H1 (cell line): ENCODE results near the gene EFCAB13. TPM values are rescaled to one million over a fixed set of nuclear protein-coding genes. Genes with fewer than 3 reads are reported as not detected.

Experiments used
- CTCF ChIA-PET: fragments of 300-600 bp; sonication (Branson Sonifier 250); formaldehyde crosslinking; loops from one replicate; lab custom pipeline; 2021; ENCODE audit not compliant: partially characterized antibody; lab: Charles Lee
- POLR2A ChIA-PET: fragments of 300-600 bp; sonication (Branson Sonifier 250); formaldehyde crosslinking; loops from one replicate; lab custom pipeline; 2021; ENCODE audit warnings: inconsistent platforms; ENCODE audit not compliant: partially characterized antibody; lab: Charles Lee
- DNase-seq, 2 experiments: peaks; one replicate each; pipeline versions ENCODE4 v3.0.0 to v3.0.0-alpha.2; 2010 to 2022; ENCODE audit warnings: low spot score in 2 of 2, low read depth in 1 of 2, mixed read lengths in 1 of 2
- FAIRE-seq: peaks from 2 replicates; lab custom pipeline; 2011; peaks lifted over from hg19 to GRCh38; lab: Jason Lieb, UNC
- H2AFZ ChIP-seq: 2 replicates; pipeline ENCODE4 v1.8.1; 2012; ENCODE audit warnings: low read length, inconsistent platforms
- H2AK5ac ChIP-seq: 2 replicates; pipeline ENCODE4 v1.6.1; 2013; ENCODE audit warnings: low read depth, low read length
- H2BK120ac ChIP-seq: replicated peaks from 2 replicates; pipeline ENCODE3; 2013; ENCODE audit warnings: low read depth, low read length, inconsistent platforms
- H2BK12ac ChIP-seq: 2 replicates; pipeline ENCODE4 v1.6.1; 2013; ENCODE audit warnings: low read depth, low read length
- H2BK15ac ChIP-seq: 2 replicates; pipeline ENCODE4 v1.6.1; 2013; ENCODE audit warnings: low read length
- H2BK20ac ChIP-seq: 2 replicates; pipeline ENCODE4 v1.6.1; 2013; ENCODE audit warnings: low read length
- H2BK5ac ChIP-seq: 2 replicates; pipeline ENCODE4 v1.6.1; 2013; ENCODE audit warnings: low read depth, low read length
- H3K14ac ChIP-seq: 2 replicates; pipeline ENCODE4 v1.6.1; 2013; ENCODE audit warnings: inconsistent platforms; ENCODE audit not compliant: insufficient read length
- H3K18ac ChIP-seq: 2 replicates; pipeline ENCODE4 v1.6.1; 2013; ENCODE audit warnings: low read length; ENCODE audit errors: extremely low read depth
- H3K23ac ChIP-seq: 2 replicates; pipeline ENCODE4 v1.6.1; 2013; ENCODE audit warnings: inconsistent platforms; ENCODE audit not compliant: insufficient read length
- H3K23me2 ChIP-seq: 2 replicates; pipeline ENCODE4 v1.6.1; 2013; ENCODE audit warnings: low read depth, low read length
- H3K27ac ChIP-seq: 2 replicates; pipeline ENCODE4 v1.6.1; 2011; ENCODE audit warnings: low read depth, low read length, inconsistent platforms
- H3K27me3 ChIP-seq, 4 experiments: replicated peaks in 1 of 4; 1 replicate in 1 of 4; 2 replicates in 3 of 4; pipeline versions ENCODE4 v1.6.1 to v1.8.1; 2011 to 2013; ENCODE audit warnings: low read length in 3 of 4, mild to moderate bottlenecking in 3 of 4, inconsistent platforms in 2 of 4, mixed read lengths in 2 of 4, moderate library complexity in 1 of 4; ENCODE audit not compliant: control insufficient read depth in 3 of 4, insufficient read depth in 3 of 4; ENCODE audit errors: extremely low read depth in 1 of 4
- H3K36me3 ChIP-seq, 4 experiments: 2 replicates each; pipeline versions ENCODE4 v1.6.1 to v1.8.1; 2011 to 2013; ENCODE audit warnings: mild to moderate bottlenecking in 4 of 4, low read length in 3 of 4, moderate library complexity in 2 of 4, control low read depth in 1 of 4, inconsistent platforms in 1 of 4; ENCODE audit not compliant: insufficient read depth in 4 of 4, control insufficient read depth in 2 of 4
- H3K4ac ChIP-seq: replicated peaks from 2 replicates; pipeline ENCODE3; 2013; ENCODE audit warnings: low read length, low read depth, mixed read lengths, inconsistent platforms; ENCODE audit not compliant: insufficient read length
- H3K4me1 ChIP-seq, 4 experiments: replicated peaks in 1 of 4; 1 replicate in 1 of 4; 2 replicates in 3 of 4; pipeline versions ENCODE4 v1.6.1 to v1.8.1; 2011 to 2013; ENCODE audit warnings: low read length in 3 of 4, inconsistent platforms in 2 of 4, mixed read lengths in 1 of 4; ENCODE audit not compliant: insufficient read depth in 4 of 4, control insufficient read depth in 3 of 4
- H3K4me2 ChIP-seq, 2 experiments: 2 replicates each; pipeline versions ENCODE4 v1.6.1 to v1.8.1; 2011 to 2013; ENCODE audit warnings: low read depth in 2 of 2, low read length in 2 of 2, control low read depth in 1 of 2, inconsistent platforms in 1 of 2, mild to moderate bottlenecking in 1 of 2; ENCODE audit not compliant: insufficient read depth in 1 of 2
- H3K4me3 ChIP-seq, 4 experiments: fragments of 200-600, 300-600 bp in 1 of 4; sonication (generic), shearing (Covaris generic), sonication (Bioruptor Twin) in 1 of 4; 2 replicates each; pipeline versions ENCODE4 v1.5.1 to v1.8.1; 2011 to 2016; ENCODE audit warnings: low read length in 4 of 4, low read depth in 3 of 4, control low read depth in 2 of 4, inconsistent platforms in 2 of 4, mild to moderate bottlenecking in 2 of 4, mixed read lengths in 1 of 4, moderate library complexity in 1 of 4; ENCODE audit not compliant: insufficient read depth in 2 of 4; ENCODE audit errors: extremely low read depth in 1 of 4
- H3K56ac ChIP-seq: replicated peaks from 2 replicates; pipeline ENCODE3; 2013; ENCODE audit warnings: low read depth, mild to moderate bottlenecking, mixed read lengths, low read length, inconsistent platforms; ENCODE audit not compliant: insufficient read length
- H3K79me1 ChIP-seq: 2 replicates; pipeline ENCODE4 v1.6.1; 2013; ENCODE audit warnings: low read depth, low read length, control low read depth
- H3K79me2 ChIP-seq, 2 experiments: 2 replicates each; pipeline versions ENCODE4 v1.6.1 to v1.8.1; 2012 to 2013; ENCODE audit warnings: low read length in 2 of 2, mild to moderate bottlenecking in 2 of 2, inconsistent platforms in 1 of 2; ENCODE audit not compliant: insufficient read depth in 2 of 2, control insufficient read depth in 1 of 2
- H3K9ac ChIP-seq, 4 experiments: replicated peaks in 1 of 4; 1 replicate in 1 of 4; 2 replicates in 3 of 4; pipeline versions ENCODE4 v1.6.1 to v1.8.1; 2011 to 2013; ENCODE audit warnings: low read depth in 3 of 4, low read length in 3 of 4, control low read depth in 2 of 4, mild to moderate bottlenecking in 2 of 4, moderate library complexity in 2 of 4, inconsistent platforms in 1 of 4; ENCODE audit errors: extremely low read depth in 1 of 4
- H3K9me3 ChIP-seq, 2 experiments: 2 replicates each; pipeline versions ENCODE4 v1.6.1 to v1.8.1; 2012 to 2013; ENCODE audit warnings: mild to moderate bottlenecking in 2 of 2, moderate library complexity in 2 of 2, control low read depth in 1 of 2, inconsistent platforms in 1 of 2, low read depth in 1 of 2, low read length in 1 of 2, mixed read lengths in 1 of 2; ENCODE audit not compliant: insufficient read depth in 2 of 2
- H4K20me1 ChIP-seq, 2 experiments: replicated peaks in 1 of 2; 2 replicates each; pipeline versions ENCODE3 to v1.8.1; 2011 to 2013; ENCODE audit warnings: inconsistent platforms in 2 of 2, low read length in 2 of 2, mild to moderate bottlenecking in 1 of 2; ENCODE audit not compliant: insufficient read depth in 2 of 2, control insufficient read depth in 1 of 2
- H4K5ac ChIP-seq: 2 replicates; pipeline ENCODE4 v1.6.1; 2013; ENCODE audit warnings: low read length, low read depth, mixed read lengths, inconsistent platforms; ENCODE audit not compliant: insufficient read length
- H4K8ac ChIP-seq: 2 replicates; pipeline ENCODE4 v1.8.0; 2013; ENCODE audit warnings: mild to moderate bottlenecking, moderate library complexity, low read length, inconsistent platforms; ENCODE audit not compliant: insufficient read depth; ENCODE audit errors: extremely low read depth
- H4K91ac ChIP-seq: replicated peaks from 2 replicates; pipeline ENCODE3; 2013; ENCODE audit warnings: low read length, mixed read lengths, inconsistent platforms; ENCODE audit not compliant: insufficient read length
- SRF ChIP-seq: IDR thresholded peaks from 2 replicates; pipeline ENCODE4 v1.6.1; 2011; ENCODE audit warnings: mild to moderate bottlenecking, low read depth, low read length, moderate library complexity
- polyA plus RNA-seq, 7 experiments: library from polyadenylated mRNA; depleted of rRNA in 3 of 7; stranded (reverse) in 5 of 7; unstranded in 2 of 7; fragments of >200 nt in 5 of 7; fragments of 200-250 nt in 2 of 7; gene quantifications; 1 replicate in 5 of 7; 2 replicates in 1 of 7; 4 replicates in 1 of 7; pipeline versions ENCODE4 v1.2.1 to v1.2.3, GENCODE V29; 2011 to 2013; ENCODE audit warnings: missing spikeins in 2 of 7, mixed read lengths in 2 of 7
- total RNA-seq: library from RNA; stranded (reverse); fragmentation: NEBNext Ultra II Directional; extraction: Animal tissue kit (Norgen Biotek cat#: 25700); gene quantifications from 2 replicates; pipeline ENCODE4 v1.2.1, GENCODE V29; 2021
- TF ChIP-seq, protein P1 (sequence below), 3 experiments: IDR thresholded peaks; 1 replicate in 2 of 3; 2 replicates in 1 of 3; pipeline versions ENCODE4 v1.5.1 to v1.6.1; 2011; ENCODE audit warnings: low read length in 3 of 3, mild to moderate bottlenecking in 3 of 3, inconsistent platforms in 2 of 3, low read depth in 1 of 3, moderate library complexity in 1 of 3; ENCODE audit not compliant: insufficient read depth in 1 of 3; ENCODE audit errors: control extremely low read depth in 1 of 3

EFCAB13 gene
- total and polyA plus RNA-seq, 2 of the 8 experiments (the other 6 are each of a cell fraction or from before 2014, with no cell fraction given) = 0.12 to 2.0 TPM

DNA sequence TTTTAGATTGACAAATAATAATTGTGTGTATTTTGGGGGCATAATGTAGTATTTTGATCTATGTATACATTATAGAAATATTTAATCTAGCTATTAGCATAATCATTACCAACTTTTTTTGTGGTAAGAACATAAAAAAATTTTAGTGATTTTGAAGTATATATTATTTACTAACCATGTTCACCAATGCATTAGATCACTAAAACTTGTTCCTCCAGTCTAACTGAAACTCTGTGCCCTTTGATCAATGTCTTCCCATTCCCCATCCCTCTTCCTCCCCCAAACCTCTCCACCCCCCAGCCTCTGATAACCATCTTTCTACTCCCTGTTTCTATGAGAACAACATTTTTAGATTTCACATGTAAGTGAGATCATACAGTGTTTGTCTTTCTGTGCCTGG, 8.5 kb downstream of the EFCAB13 start:
- no peak overlapping the region for H3K9ac ChIP-seq
- H4K8ac ChIP-seq = no peak overlapping the region
- H3K36me3 ChIP-seq = no peaks in the 10 kb centered on the region
- H4K5ac ChIP-seq = no peak overlapping the region
- H3K14ac ChIP-seq = no peak overlapping the region
- no peak overlapping the region for H2BK20ac ChIP-seq
- no peaks in the 10 kb centered on the region for H3K23me2 ChIP-seq
- no peak overlapping the region for H2AFZ ChIP-seq
- ChIA-PET CTCF (no interaction called here), POLR2A (no interaction called here)
- H2BK12ac ChIP-seq = no peak overlapping the region
- no peaks in the 10 kb centered on the region for H3K79me1 ChIP-seq
- no peak for DNase-seq
- H3K4me2 ChIP-seq = no peak overlapping the region
- no peak overlapping the region for H3K4me3 ChIP-seq
- H3K79me2 ChIP-seq = no peaks in the 10 kb centered on the region
- H2BK120ac ChIP-seq = no peak overlapping the region
- no peak overlapping the region for H3K4ac ChIP-seq
- H4K20me1 ChIP-seq = no peaks in the 10 kb centered on the region
- no peak overlapping the region for H2BK15ac ChIP-seq
- no peak overlapping the region for H3K56ac ChIP-seq
- no peaks in the 10 kb centered on the region for H3K27me3 ChIP-seq
- H4K91ac ChIP-seq = no peak overlapping the region
- H3K23ac ChIP-seq = no peak overlapping the region
- H2AK5ac ChIP-seq = no peak overlapping the region
- TF ChIP-seq, protein P1, sequence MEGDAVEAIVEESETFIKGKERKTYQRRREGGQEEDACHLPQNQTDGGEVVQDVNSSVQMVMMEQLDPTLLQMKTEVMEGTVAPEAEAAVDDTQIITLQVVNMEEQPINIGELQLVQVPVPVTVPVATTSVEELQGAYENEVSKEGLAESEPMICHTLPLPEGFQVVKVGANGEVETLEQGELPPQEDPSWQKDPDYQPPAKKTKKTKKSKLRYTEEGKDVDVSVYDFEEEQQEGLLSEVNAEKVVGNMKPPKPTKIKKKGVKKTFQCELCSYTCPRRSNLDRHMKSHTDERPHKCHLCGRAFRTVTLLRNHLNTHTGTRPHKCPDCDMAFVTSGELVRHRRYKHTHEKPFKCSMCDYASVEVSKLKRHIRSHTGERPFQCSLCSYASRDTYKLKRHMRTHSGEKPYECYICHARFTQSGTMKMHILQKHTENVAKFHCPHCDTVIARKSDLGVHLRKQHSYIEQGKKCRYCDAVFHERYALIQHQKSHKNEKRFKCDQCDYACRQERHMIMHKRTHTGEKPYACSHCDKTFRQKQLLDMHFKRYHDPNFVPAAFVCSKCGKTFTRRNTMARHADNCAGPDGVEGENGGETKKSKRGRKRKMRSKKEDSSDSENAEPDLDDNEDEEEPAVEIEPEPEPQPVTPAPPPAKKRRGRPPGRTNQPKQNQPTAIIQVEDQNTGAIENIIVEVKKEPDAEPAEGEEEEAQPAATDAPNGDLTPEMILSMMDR (IDR thresholded peaks at IDR 0.05; ENCODE audit: control extremely low read depth in 1 of 3, insufficient read depth in 1 of 3, low read depth in 1 of 3, low read length in 3 of 3) = no peak
- no peak for TF ChIP-seq SRF
- FAIRE-seq = no peak
- H3K9me3 ChIP-seq = no peaks in the 10 kb centered on the region
- no peak overlapping the region for H3K18ac ChIP-seq
- H3K27ac ChIP-seq = no peak overlapping the region
- no peaks in the 10 kb centered on the region for H3K4me1 ChIP-seq
- H2BK5ac ChIP-seq = no peak overlapping the region
